ENCODE data around the gene SULT4A1.

The SULT4A1 gene

GRCh38 chr22:43843783-43844530 lies 18.4 kb downstream of the SULT4A1 start:
- DNase-seq: no peak

- no peak for DNase-seq
Measured at GRCh38 chr22:43841742-43842141, 20.6 kb downstream of the SULT4A1 start.

DNA sequence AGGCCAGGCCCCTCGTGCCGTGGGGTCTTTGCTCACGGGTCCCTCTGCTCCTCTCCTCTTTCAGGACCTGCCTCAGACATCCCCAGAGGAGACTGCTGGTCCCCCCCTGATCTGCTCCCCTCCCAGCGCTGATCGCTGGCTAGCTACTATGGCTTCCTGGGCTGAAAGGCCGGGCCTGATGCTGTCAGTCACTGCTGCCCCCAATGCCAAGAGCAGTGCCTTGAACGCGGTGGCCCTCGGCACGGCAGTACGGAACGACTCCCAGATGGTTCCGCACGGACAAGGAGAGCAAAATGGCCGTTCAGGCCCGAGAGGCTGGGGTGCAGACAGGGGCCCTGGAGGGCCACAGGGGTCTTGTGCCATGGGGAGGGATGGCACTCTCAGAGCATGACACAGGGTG lies 21.5 kb downstream of the SULT4A1 start:
- no peak for DNase-seq

DNA sequence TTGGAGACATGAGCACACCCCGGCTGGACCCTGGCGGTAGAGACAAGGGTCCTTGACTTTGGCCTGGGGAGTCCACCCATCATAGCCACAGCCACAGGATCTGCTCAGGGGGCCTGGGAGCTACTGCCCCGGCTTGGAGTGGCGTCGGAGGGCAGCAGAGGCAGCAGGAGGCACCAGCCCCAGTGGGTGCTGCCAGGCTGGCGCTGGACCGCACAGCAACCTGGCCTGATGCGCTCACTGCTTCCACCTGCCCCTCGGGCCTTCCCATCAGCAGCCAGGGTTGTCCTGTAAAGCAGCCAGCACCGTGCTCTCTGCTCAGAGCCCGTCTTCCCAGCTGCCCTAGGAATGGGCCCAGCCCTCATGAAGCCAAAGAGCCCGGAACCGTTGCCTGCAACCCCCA lies 21.9 kb downstream of the SULT4A1 start:
- DNase-seq: no peak

GRCh38 chr22:43839781-43840180 lies 22.5 kb downstream of the SULT4A1 start:
- DNase-seq: no peak

- DNase-seq: no peak
Measured at GRCh38 chr22:43838571-43839307, 23.6 kb downstream of the SULT4A1 start.

- DNase-seq: no peak
Measured at GRCh38 chr22:43838161-43838560, 24.2 kb downstream of the SULT4A1 start.

GRCh38 chr22:43837666-43838065 lies 24.6 kb downstream of the SULT4A1 start:
- no peak for DNase-seq

DNA sequence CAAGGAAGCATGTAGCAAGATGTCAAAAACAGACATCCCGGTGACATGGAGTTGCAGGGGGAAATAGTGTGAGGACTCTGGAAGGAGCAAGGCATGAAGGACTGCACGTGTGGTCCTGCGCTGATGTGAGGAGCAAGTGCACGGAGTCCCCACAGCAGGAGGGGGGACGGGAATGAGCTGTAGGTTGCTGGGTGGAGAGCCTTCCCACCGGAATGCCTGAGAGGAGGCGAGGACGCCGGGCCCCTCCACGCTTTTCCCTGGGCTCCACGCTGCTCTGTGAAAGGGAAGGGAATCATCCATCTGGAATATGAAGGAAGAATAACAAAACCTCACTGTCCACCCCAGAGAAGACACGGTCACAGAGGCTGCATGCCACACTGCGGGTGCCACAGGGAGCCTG lies 26.6 kb downstream of the SULT4A1 start:
- no peak for DNase-seq

DNA sequence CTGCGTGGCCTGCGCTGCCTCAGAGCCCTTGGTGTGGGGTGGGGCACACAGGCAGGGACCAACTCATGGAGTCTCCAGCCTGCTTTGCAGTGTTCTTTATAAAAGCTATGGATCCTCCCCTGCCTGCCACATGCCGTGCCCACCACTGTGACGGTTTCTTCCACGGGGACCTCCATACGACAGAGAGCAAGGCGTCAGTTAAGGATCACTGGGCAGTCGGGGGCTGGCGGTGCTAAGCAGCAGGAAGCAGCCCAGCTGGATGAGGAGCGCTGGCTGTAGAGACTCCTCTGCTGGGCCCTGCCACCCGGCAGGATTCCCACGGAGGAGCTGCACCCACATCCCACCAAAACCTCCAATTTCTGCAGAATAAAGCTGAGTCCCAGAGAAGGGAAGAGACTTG lies 27.1 kb downstream of the SULT4A1 start:
- DNase-seq: no peak

- no peak for DNase-seq
Measured at GRCh38 chr22:43833286-43834240, 28.8 kb downstream of the SULT4A1 start.

GRCh38 chr22:43832393-43833265 lies 29.7 kb downstream of the SULT4A1 start:
- no peak for DNase-seq

GRCh38 chr22:43831561-43832392 lies 30.5 kb downstream of the SULT4A1 start:
- no peak for DNase-seq

- DNase-seq: no peak
Measured at GRCh38 chr22:43830931-43831560, 31.3 kb downstream of the SULT4A1 start.

- no peak for DNase-seq
Measured at GRCh38 chr22:43829904-43830851, 32.1 kb downstream of the SULT4A1 start.

GRCh38 chr22:43828998-43829782 lies 33.1 kb downstream of the SULT4A1 start:
- DNase-seq: no peak

DNA sequence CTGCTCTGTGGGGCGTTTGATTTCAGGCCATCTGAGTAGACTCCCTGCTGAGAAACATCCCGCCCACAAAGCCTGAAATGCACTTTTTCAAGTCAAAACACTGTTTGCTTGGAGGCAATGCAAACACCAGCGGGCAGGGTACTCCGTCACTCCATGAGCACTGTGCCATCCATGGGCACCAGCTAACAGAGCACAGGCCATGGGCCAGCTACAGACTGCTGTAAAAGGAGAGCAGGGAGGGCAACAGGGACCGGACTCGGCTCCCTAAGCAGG lies 33.7 kb downstream of the SULT4A1 start:
- DNase-seq: no peak

DNA sequence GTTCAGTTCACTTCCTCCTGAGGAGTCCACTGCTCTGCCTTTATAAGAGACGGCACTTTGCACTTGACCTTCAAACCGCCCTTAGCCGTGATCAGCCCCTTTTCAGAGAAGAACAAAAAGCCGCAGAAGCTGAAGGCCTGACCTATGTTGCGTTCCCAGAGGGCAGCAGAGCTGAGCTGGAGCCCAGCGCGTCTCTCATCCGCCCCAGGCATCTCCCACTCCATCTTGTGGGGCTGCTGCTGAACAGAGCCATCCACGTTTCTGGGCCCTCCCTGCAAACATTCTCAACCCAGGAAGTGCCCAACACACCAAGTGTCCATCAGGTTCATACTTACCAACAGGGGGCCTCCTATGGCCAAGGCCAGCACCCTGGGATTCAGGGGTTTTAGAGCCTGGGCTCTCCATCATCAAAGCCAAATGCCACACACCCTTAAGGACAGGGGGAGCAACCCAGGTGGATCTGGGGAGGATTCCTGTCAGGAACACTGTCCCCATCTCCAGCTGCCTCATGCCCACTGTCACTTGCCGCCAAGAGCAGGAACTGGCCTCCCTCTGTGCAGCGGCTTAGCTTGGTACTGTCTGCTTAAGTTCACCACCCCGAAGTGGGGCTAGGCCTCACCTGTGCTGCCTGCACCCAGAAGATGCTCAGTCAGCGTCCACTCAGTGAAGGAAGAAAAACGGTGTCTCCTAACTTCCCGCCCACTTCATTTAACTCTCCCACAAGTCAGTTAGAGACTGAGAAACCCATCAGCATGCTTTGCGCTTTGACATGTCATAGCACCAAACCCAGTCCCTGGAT lies 34.2 kb downstream of the SULT4A1 start:
- no peak for DNase-seq

Measured in CD4-positive, alpha-beta T cell treated with Interleukin-4 for 1 hour (primary cell).